DND-41 (cell line): ENCODE results near the gene FAM53A.
A peak's percentile ranks its signal among the peaks of the same experiment; 100 is the strongest.

ENCODE experiments used
- ATAC-seq: fragments of 200-7000 bp; cut with Tn5 transposase; 3 replicates; pipeline ENCODE4 v1.9.1; 2021; ENCODE audit warnings: low read depth; ENCODE audit not compliant: insufficient read depth
- DNase-seq: peaks from one replicate; pipeline ENCODE4 v3.0.0-alpha.2; 2020
- H2AFZ ChIP-seq: 2 replicates; pipeline ENCODE4 v1.6.0; 2012; ENCODE audit warnings: low read depth, low read length
- H3K27ac ChIP-seq: 2 replicates; pipeline ENCODE4 v1.5.1; 2012; ENCODE audit warnings: low read length, inconsistent platforms
- H3K27me3 ChIP-seq: fragments of 200-600 bp; sonication (generic); 2 replicates; pipeline ENCODE4 v1.6.0; 2012; ENCODE audit warnings: low read length, mild to moderate bottlenecking, inconsistent platforms; ENCODE audit not compliant: insufficient read depth, poor library complexity
- H3K36me3 ChIP-seq: 2 replicates; pipeline ENCODE4 v1.5.1; 2012; ENCODE audit warnings: low read length, inconsistent platforms; ENCODE audit not compliant: insufficient read depth
- H3K4me1 ChIP-seq: 2 replicates; pipeline ENCODE4 v1.5.1; 2012; ENCODE audit warnings: mild to moderate bottlenecking, low read length; ENCODE audit not compliant: insufficient read depth
- H3K4me2 ChIP-seq: 2 replicates; pipeline ENCODE4 v1.6.0; 2012; ENCODE audit warnings: mild to moderate bottlenecking, moderate library complexity, low read length, inconsistent platforms; ENCODE audit not compliant: insufficient read depth
- H3K4me3 ChIP-seq, 2 experiments: fragments of 200-600 bp in 1 of 2; shearing (Covaris generic) in 1 of 2; 2 replicates each; pipeline ENCODE4 v1.5.1; 2012 to 2016; ENCODE audit warnings: inconsistent platforms in 2 of 2, low read length in 2 of 2, mild to moderate bottlenecking in 2 of 2, low read depth in 1 of 2, moderate library complexity in 1 of 2
- H3K79me2 ChIP-seq: 2 replicates; pipeline ENCODE4 v1.6.0; 2012; ENCODE audit warnings: low read length, inconsistent platforms; ENCODE audit not compliant: insufficient read depth
- H3K9ac ChIP-seq: 2 replicates; pipeline ENCODE4 v1.6.0; 2012; ENCODE audit warnings: low read depth, mild to moderate bottlenecking, inconsistent platforms, low read length, moderate library complexity
- H3K9me3 ChIP-seq: 2 replicates; pipeline ENCODE4 v1.5.1; 2012; ENCODE audit warnings: low read length, moderate library complexity, mild to moderate bottlenecking, inconsistent platforms; ENCODE audit not compliant: insufficient read depth, severe bottlenecking
- H4K20me1 ChIP-seq: 2 replicates; pipeline ENCODE4 v1.6.0; 2012; ENCODE audit warnings: low read length; ENCODE audit not compliant: insufficient read depth
- CTCF ChIP-seq: IDR thresholded peaks from 2 replicates; pipeline ENCODE4 v1.5.1; 2012; ENCODE audit warnings: borderline replicate concordance, low read length, moderate library complexity, mild to moderate bottlenecking; ENCODE audit not compliant: poor library complexity, severe bottlenecking; ENCODE audit errors: extremely low read depth
- EZH2 ChIP-seq: IDR thresholded peaks from 3 replicates; pipeline ENCODE4 v1.6.1; 2012; ENCODE audit warnings: borderline replicate concordance, low read depth, mild to moderate bottlenecking, moderate library complexity, low read length, inconsistent platforms; ENCODE audit not compliant: severe bottlenecking

FAM53A gene

DNA sequence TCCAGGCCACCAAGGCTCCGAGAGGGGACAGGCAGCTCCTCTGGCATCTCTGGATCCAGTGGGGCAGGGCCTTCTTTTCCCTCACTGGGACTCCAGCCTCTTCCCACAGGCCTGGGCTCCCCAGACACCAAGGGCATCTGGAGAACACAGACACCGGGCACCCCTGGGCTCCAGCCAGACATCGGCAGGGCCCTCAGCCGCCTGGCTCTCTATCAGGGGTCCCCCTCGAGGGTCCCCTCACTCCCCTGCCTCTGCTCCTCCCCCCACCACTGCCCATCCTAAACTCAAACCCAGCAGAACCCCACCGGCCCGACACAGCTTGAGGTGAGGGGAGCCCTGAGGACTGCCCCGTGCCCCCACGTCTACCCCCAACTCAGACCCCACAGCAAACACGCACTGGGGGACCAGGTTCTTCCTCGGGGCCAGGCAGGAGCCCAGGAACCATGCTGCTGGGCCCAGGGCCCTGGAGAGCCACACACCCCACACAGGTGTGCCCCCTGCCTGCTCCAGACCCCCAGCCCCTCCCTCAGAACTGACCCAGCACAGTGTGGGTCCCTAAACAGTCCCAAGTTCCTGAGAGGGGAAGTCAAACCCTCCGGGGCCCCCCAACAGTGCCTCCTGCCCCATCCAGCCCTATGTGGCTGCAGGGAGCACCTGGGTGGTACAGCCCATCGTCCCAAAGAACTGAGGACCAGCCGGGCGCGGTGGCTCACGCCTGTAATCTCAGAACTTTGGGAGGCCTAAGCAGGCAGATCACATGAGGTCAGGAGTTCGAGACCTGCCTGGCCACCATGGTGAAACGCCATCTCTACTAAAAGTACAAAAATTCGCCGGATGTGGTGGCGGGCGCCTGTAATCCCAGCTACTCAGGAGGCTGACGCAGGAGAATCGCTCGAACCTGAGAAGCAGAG lies 86.8 kb downstream of the FAM53A start:
- no peak overlapping the region for H3K9ac ChIP-seq
- ATAC-seq (no peak), DNase-seq (no peak)
- no peaks in the 10 kb centered on the region for H3K4me1 ChIP-seq
- no peaks in the 10 kb centered on the region; the same call in 1 of the 2 replicates for H4K20me1 ChIP-seq
- H3K27ac ChIP-seq, result no peak overlapping the region
- no peaks in the 10 kb centered on the region for H3K27me3 ChIP-seq
- H2AFZ ChIP-seq, result no peak overlapping the region
- H3K4me3 ChIP-seq, result no peak overlapping the region
- no peaks in the 10 kb centered on the region for H3K9me3 ChIP-seq
- no peaks in the 10 kb centered on the region for H3K36me3 ChIP-seq
- TF ChIP-seq EZH2 (no peak), CTCF (no peak)
- no peak overlapping the region for H3K4me2 ChIP-seq
- H3K79me2 ChIP-seq, result no peaks in the 10 kb centered on the region

DNA sequence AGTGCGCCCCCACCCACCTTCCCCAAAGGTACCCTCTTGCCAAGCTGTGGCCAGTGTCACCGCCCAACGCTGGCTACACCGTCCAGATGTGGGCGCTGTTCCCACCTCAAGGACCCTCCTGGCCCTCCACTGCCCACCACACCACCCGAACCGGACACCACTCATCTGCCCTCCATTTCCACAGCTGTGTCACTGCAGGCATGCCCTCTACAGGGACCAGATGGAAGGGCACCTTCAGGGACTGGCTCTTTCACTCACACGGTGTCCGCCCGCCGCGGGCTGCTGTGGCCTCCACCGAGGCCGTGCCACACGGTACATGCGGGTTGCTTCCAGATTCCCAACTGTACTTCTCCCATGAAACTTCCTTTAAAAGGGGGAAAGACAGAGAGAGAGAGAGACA lies 87.7 kb downstream of the FAM53A start:
- peaks cover 6% of the 10 kb centered on the region for H3K9me3 ChIP-seq
- no peak overlapping the region for H3K27ac ChIP-seq
- no peak for DNase-seq
- no peaks in the 10 kb centered on the region for H3K36me3 ChIP-seq
- TF ChIP-seq CTCF, result peak; percentile 37
- no peak for TF ChIP-seq EZH2
- H3K4me3 ChIP-seq, result no peak overlapping the region
- no peak overlapping the region for H3K9ac ChIP-seq
- no peaks in the 10 kb centered on the region for H3K79me2 ChIP-seq
- H2AFZ ChIP-seq, result no peak overlapping the region
- no peak for ATAC-seq
- H4K20me1 ChIP-seq, result no peaks in the 10 kb centered on the region; the same call in 1 of the 2 replicates
- no peaks in the 10 kb centered on the region for H3K4me1 ChIP-seq
- H3K27me3 ChIP-seq, result no peaks in the 10 kb centered on the region
- H3K4me2 ChIP-seq, result no peak overlapping the region

- TF ChIP-seq CTCF (no peak), EZH2 (no peak)
- no peaks in the 10 kb centered on the region; the same call in 1 of the 2 replicates for H4K20me1 ChIP-seq
- H3K4me1 ChIP-seq, result no peaks in the 10 kb centered on the region
- H2AFZ ChIP-seq, result no peak overlapping the region
- no peak for ATAC-seq
- peaks cover 11% of the 10 kb centered on the region for H3K9me3 ChIP-seq
- no peak overlapping the region for H3K27ac ChIP-seq
- H3K36me3 ChIP-seq, result no peaks in the 10 kb centered on the region
- no peak overlapping the region for H3K4me3 ChIP-seq
- no peak for DNase-seq
- no peak overlapping the region for H3K4me2 ChIP-seq
- H3K27me3 ChIP-seq, result no peaks in the 10 kb centered on the region
- no peaks in the 10 kb centered on the region for H3K79me2 ChIP-seq
- H3K9ac ChIP-seq, result no peak overlapping the region
Measured at GRCh38 chr4:1595789-1596325, 88.3 kb downstream of the FAM53A start.
